ENCODE measurements around the gene PDCD6IP. TPM values are rescaled to one million over a fixed set of nuclear protein-coding genes. Genes with fewer than 3 reads are reported as not detected.

Gene PDCD6IP
- total RNA-seq, 1 donor from 2014 or later, result 135 TPM

GRCh38 chr3:33882296-33882695 is 83.9 kb downstream of the PDCD6IP start:
- no peak overlapping the region for H3K4me3 Mint-ChIP-seq
- peaks cover 7% of the 10 kb centered on the region for H3K9me3 Mint-ChIP-seq
- H3K36me3 Mint-ChIP-seq, result no peaks in the 10 kb centered on the region
- TF ChIP-seq CTCF (IDR thresholded peaks at IDR 0.05; ENCODE audit: unreplicated experiment), result no peak
- H3K4me1 Mint-ChIP-seq, result peaks cover 4% of the 10 kb centered on the region
- H3K27me3 Mint-ChIP-seq (ENCODE audit: low read depth), result peaks cover 5% of the 10 kb centered on the region
- DNase-seq (ENCODE audit: low spot score in 2 of 2, unreplicated experiment in 2 of 2), result no peak
- H3K27ac Mint-ChIP-seq, result no peak overlapping the region

GRCh38 chr3:33883538-33883950 is 85.1 kb downstream of the PDCD6IP start:
- Mint-ChIP-seq H3K27ac (no peak overlapping the region), H3K4me3 (peak overlapping the region; percentile 48), H3K9me3 (no peaks in the 10 kb centered on the region), H3K36me3 (no peaks in the 10 kb centered on the region), H3K4me1 (peaks cover 4% of the 10 kb centered on the region), H3K27me3 (ENCODE audit: low read depth) (peaks cover 5% of the 10 kb centered on the region)
- TF ChIP-seq CTCF (IDR thresholded peaks at IDR 0.05; ENCODE audit: unreplicated experiment), result peak; percentile 98
- no peak for DNase-seq (ENCODE audit: low spot score in 2 of 2, unreplicated experiment in 2 of 2)

- Mint-ChIP-seq H3K4me1 (peaks cover 4% of the 10 kb centered on the region), H3K27me3 (ENCODE audit: low read depth) (peaks cover 5% of the 10 kb centered on the region), H3K27ac (no peak overlapping the region), H3K36me3 (no peaks in the 10 kb centered on the region), H3K4me3 (no peak overlapping the region), H3K9me3 (no peaks in the 10 kb centered on the region)
- no peak for TF ChIP-seq CTCF (IDR thresholded peaks at IDR 0.05; ENCODE audit: unreplicated experiment)
- no peak for DNase-seq (ENCODE audit: low spot score in 2 of 2, unreplicated experiment in 2 of 2)
Measured at GRCh38 chr3:33883951-33884561, 85.6 kb downstream of the PDCD6IP start.

DNA sequence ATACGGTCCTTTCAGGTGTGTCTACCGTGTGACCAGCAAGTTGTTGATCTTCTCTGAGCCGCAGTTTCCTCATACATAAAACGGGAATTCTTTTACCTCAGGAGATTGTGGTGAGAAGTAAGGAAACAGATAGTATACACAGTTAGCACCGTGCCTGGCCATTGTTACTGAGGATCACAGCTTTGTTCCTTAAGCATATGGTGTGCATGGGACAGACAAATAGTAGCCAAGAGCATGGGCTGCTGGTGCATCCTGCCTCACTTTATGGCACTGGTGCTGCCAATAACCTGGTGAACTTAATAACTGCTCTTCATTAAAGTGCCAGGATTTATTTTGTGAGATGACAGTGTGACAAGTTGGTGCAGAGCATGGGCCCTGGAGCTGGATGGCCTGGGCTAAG is 86.3 kb downstream of the PDCD6IP start:
- Mint-ChIP-seq H3K9me3 (no peaks in the 10 kb centered on the region), H3K36me3 (no peaks in the 10 kb centered on the region), H3K27ac (no peak overlapping the region), H3K27me3 (ENCODE audit: low read depth) (peaks cover 5% of the 10 kb centered on the region), H3K4me3 (no peak overlapping the region), H3K4me1 (peaks cover 4% of the 10 kb centered on the region)
- no peak for TF ChIP-seq CTCF (IDR thresholded peaks at IDR 0.05; ENCODE audit: unreplicated experiment)
- no peak for DNase-seq (ENCODE audit: low spot score in 2 of 2, unreplicated experiment in 2 of 2)

- peaks cover 4% of the 10 kb centered on the region for H3K4me1 Mint-ChIP-seq
- H3K9me3 Mint-ChIP-seq, result no peaks in the 10 kb centered on the region
- no peaks in the 10 kb centered on the region for H3K36me3 Mint-ChIP-seq
- TF ChIP-seq CTCF (IDR thresholded peaks at IDR 0.05; ENCODE audit: unreplicated experiment), result no peak
- H3K27me3 Mint-ChIP-seq (ENCODE audit: low read depth), result peaks cover 5% of the 10 kb centered on the region
- no peak for DNase-seq (ENCODE audit: low spot score in 2 of 2, unreplicated experiment in 2 of 2)
- H3K4me3 Mint-ChIP-seq, result no peak overlapping the region
- H3K27ac Mint-ChIP-seq, result no peak overlapping the region
Measured at GRCh38 chr3:33885496-33885895, 87.1 kb downstream of the PDCD6IP start.

GRCh38 chr3:33886015-33886414 is 87.6 kb downstream of the PDCD6IP start:
- Mint-ChIP-seq H3K27me3 (ENCODE audit: low read depth) (peaks cover 5% of the 10 kb centered on the region), H3K9me3 (no peaks in the 10 kb centered on the region), H3K4me1 (peaks cover 4% of the 10 kb centered on the region), H3K4me3 (no peak overlapping the region), H3K36me3 (no peaks in the 10 kb centered on the region), H3K27ac (no peak overlapping the region)
- TF ChIP-seq CTCF (IDR thresholded peaks at IDR 0.05; ENCODE audit: unreplicated experiment), result no peak
- DNase-seq (ENCODE audit: low spot score in 2 of 2, unreplicated experiment in 2 of 2), result no peak
